Activated T-cell treated with anti-CD3 and anti-CD28 coated beads, Interleukin-2, amount 50 U/mL, for 4 hours (primary cell): ENCODE measurements around the gene CLASRP. TPM values are rescaled to one million over a fixed set of nuclear protein-coding genes. Genes with fewer than 3 reads are reported as not detected.

ENCODE experiments used
- ATAC-seq, 2 donors: fragments of 200-7000 bp; cut with Tn5 transposase; one replicate each; pipeline ENCODE4 v1.10.0; 2021
- DNase-seq: peaks from one replicate; pipeline ENCODE4 v3.0.0-alpha.2; 2020
- H3K27me3 Mint-ChIP-seq: one replicate; pipeline ENCODE4 v1.8.0; 2021; ENCODE audit warnings: low read depth, mixed read lengths
- H3K36me3 Mint-ChIP-seq: one replicate; pipeline ENCODE4 v1.8.0; 2022; ENCODE audit warnings: mixed read lengths; ENCODE audit not compliant: insufficient read depth
- H3K4me1 Mint-ChIP-seq: one replicate; pipeline ENCODE4 v1.8.0; 2021; ENCODE audit warnings: low read depth, mixed read lengths
- H3K4me3 Mint-ChIP-seq: one replicate; pipeline ENCODE4 v1.8.0; 2021; ENCODE audit warnings: mild to moderate bottlenecking, moderate library complexity, mixed read lengths
- H3K9me3 Mint-ChIP-seq: one replicate; pipeline ENCODE4 v1.8.0; 2021; ENCODE audit warnings: mixed read lengths
- total RNA-seq, 3 donors: library from RNA; stranded (reverse); gene quantifications; one replicate each; pipeline ENCODE4 v1.2.1, GENCODE V29; 2021

CLASRP gene
- total RNA-seq, 3 donors from 2014 or later = 111 to 114 (median 114) TPM

DNA sequence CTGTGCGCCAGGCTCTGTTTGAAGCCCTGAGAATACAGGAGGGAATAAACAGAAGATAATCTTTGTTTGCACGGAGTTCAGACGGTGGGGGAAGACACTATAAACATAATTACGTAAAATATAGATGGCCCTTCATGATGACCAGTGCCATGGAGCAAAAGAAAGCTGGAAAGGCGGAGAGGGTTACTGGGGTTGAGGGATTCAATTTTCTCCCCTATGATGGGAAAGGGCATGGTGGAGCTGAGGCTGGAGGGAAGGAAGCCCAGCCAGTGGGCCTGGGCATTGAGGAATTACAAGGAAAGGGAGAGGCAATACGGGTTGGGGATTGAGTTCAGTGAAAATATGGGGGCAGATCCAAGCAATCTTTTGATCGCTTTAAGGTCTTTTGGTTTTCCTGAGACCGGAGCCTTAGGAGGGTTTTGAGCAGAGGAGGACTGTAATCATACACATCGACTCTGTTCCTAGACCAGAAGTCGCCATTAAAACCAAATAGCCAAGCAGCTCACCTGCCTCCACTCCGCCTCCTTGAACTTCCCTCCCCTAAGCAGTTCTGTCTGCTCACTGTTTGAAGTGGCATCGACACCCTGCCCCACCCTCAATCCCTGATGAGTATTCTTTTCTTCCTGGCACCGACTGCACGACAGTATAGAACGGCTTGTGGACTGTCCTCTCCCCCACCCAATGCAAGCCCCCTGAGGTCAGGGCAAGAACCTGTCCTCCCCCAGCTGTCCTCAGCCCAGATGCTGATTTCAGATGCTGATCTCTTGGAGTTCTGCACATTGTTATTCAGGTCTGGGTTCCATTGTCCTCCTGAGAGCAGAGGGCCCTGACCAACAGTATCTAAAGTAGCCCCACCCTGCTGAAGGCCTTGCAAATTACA lies 38.2 kb downstream of the CLASRP start:
- ATAC-seq = no peak
- H3K27me3 Mint-ChIP-seq = no peaks in the 10 kb centered on the region
- H3K4me1 Mint-ChIP-seq = peaks cover 48% of the 10 kb centered on the region
- H3K36me3 Mint-ChIP-seq = peaks cover 8% of the 10 kb centered on the region
- DNase-seq = no peak
- peak overlapping the region; percentile 81 for H3K4me3 Mint-ChIP-seq
- no peaks in the 10 kb centered on the region for H3K9me3 Mint-ChIP-seq

DNA sequence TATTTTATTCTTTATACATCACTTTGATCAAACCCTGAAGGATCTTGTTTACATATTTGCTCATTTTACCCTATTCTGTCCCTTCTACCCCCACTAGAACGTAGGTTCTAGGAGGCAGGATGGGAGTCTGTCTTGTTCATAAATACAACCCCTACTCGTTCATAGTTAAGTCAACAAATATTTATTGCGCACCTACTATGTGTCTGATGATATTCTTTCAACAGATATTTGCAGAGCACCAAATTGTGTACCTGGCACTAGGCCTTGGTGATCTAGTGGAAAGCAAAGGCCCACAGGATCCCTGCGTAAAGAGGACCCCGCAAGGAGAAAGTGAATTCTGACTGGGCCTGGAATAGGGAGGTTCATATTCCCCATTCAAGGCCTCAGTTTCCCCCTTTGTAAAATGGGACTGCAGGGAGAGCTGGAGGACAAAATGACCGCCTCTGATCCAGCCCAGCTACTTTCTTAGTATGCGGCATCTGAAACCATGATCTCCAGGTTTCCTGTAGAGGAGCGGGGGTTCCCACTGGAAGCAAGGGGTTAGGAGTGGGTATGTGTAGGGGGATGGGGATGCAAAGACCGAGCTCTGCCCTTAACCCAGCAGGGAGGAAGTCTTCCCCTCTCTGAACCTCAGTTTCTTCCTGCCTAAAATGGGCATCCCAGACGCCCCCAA lies 39.7 kb downstream of the CLASRP start:
- no peaks in the 10 kb centered on the region for H3K27me3 Mint-ChIP-seq
- H3K36me3 Mint-ChIP-seq = peaks cover 12% of the 10 kb centered on the region

DNA sequence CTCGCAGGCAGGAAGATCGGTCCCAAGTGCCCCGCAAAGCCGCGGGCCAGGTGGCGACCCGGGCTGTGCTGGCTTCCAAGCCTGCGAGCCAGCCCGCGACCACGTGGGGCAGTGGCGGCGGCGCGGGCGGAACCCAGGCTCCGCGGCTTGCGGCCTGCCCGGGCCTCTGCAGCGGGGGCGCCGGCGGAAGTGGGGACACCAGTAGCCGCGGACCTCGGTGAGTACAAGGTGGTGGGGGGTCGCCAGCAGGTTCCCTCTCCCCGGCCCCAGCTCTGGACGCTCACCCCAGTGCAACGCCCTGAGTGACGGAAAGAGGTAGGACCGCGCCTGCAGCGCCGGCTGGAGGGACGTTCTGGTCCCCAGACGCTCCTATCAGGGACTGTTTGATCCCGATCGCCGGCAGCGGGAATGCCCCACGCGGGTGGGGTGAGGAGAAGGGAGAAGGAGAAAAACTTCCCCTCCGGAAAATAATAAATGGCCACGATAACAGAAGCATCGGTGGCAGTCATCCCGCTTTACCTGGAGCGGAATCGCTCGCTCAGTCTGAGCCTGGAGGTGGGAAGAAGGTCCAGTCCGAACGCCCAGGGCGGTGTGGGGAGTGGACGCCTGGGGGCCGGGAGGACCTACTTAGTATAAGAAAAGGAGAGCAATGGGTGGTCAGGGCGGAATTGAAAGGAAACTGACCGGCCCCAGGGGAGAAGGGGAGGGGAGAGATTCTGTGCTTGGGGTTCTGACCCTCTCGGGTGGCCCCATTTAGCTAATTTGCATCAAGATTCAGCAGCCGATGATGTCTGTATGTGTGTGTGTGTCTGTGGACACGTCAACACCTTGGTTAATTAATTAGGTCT lies 40.4 kb downstream of the CLASRP start, which contains the start of gene GEMIN7:
GEMIN7 (plus strand) TSS at position 198 of the 848 bp plus-strand sequence. CDS start 10,855 bp downstream, outside the sequence.
- Mint-ChIP-seq H3K36me3 (peaks cover 12% of the 10 kb centered on the region), H3K9me3 (no peaks in the 10 kb centered on the region)

More for the DNA sequence above, 39.7 kb downstream of the CLASRP start:
- ATAC-seq (peak in 1 of 2 donors; percentile 11), DNase-seq (no peak)
- Mint-ChIP-seq H3K9me3 (no peaks in the 10 kb centered on the region), H3K4me3 (peak overlapping the region; percentile 99), H3K4me1 (peaks cover 51% of the 10 kb centered on the region)

DNA sequence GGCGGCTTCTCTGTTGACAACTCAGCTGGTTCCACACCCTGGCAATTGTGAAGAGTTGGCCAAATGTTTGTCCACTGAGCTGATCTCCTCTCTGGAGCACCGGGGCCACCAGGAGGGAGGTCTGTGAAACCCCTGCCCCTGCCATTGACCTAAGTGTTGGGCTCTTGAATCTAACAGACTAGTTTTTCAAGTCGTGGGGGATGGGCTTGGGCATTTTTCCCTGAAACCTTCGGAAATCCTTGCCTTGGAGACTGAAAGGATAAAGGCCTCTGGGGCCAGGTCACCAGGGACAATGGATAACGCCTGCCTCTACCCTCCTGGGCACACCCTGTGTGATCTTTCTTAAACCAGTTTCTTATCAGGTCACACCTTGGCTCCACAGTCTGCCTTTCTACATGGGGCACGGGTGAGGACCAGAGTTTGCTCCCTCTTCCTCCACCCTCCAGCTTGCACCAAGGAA lies 41.1 kb downstream of the CLASRP start:
- peaks cover 12% of the 10 kb centered on the region for H3K36me3 Mint-ChIP-seq
- ATAC-seq (no peak), DNase-seq (no peak)
- H3K9me3 Mint-ChIP-seq = no peaks in the 10 kb centered on the region
- H3K27me3 Mint-ChIP-seq = no peaks in the 10 kb centered on the region
- H3K4me1 Mint-ChIP-seq = peaks cover 46% of the 10 kb centered on the region
- peak overlapping the region; percentile 99 for H3K4me3 Mint-ChIP-seq

More for the DNA sequence above, 40.4 kb downstream of the CLASRP start, which contains the start of gene GEMIN7:
- ATAC-seq (peak; percentile 81 to 82), DNase-seq (peak; percentile 73)
- H3K4me3 Mint-ChIP-seq = peak within 1 kb of the TSS; percentile 99
- peaks cover 51% of the 10 kb centered on the region for H3K4me1 Mint-ChIP-seq
- H3K27me3 Mint-ChIP-seq = no peaks in the 10 kb centered on the region

DNA sequence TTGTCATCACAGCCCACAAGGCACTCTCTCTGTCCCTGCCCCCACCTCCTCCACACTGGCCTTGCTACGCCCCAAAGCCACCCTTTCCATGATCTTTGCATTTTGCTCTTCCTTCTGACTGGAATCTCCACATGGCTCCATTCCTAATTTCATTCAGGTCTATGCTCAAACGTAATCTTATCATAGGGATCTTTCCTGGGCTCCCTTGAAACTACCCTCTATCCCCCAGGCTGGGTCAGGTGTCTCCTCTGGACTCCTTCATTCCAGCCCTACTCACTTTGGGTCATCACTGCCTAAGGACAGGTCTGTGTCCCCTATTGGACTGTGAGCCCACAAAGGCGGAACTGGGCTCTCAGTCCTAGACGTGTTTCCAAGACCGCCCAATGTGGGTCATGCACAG lies 43.3 kb downstream of the CLASRP start:
- Mint-ChIP-seq H3K4me3 (peak overlapping the region; percentile 34), H3K27me3 (no peaks in the 10 kb centered on the region), H3K36me3 (peaks cover 16% of the 10 kb centered on the region), H3K4me1 (peaks cover 44% of the 10 kb centered on the region), H3K9me3 (no peaks in the 10 kb centered on the region)
- DNase-seq = no peak
- no peak for ATAC-seq

DNA sequence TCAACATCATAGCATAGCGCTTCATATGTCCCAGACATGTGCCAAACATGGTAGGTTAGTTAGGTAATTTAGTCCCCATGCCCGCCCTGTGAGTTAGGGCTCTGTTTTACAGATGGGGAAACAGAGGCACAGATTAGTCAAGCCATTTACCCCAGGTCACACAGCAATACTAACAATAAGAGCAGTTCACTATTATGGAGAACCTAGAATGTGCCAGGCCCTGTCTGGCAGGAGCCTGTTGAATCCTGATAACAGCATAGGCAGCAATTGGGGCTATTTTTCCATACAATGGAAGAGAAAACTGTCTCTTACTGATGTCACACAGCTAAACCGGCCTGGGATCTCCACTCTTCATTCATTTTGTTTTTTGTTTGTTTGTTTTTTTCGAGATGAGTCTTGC lies 47.6 kb downstream of the CLASRP start:
- Mint-ChIP-seq H3K27me3 (no peaks in the 10 kb centered on the region), H3K9me3 (peaks cover 3% of the 10 kb centered on the region), H3K4me1 (peaks cover 42% of the 10 kb centered on the region), H3K36me3 (peaks cover 25% of the 10 kb centered on the region), H3K4me3 (no peak overlapping the region)
- ATAC-seq (no peak), DNase-seq (no peak)

DNA sequence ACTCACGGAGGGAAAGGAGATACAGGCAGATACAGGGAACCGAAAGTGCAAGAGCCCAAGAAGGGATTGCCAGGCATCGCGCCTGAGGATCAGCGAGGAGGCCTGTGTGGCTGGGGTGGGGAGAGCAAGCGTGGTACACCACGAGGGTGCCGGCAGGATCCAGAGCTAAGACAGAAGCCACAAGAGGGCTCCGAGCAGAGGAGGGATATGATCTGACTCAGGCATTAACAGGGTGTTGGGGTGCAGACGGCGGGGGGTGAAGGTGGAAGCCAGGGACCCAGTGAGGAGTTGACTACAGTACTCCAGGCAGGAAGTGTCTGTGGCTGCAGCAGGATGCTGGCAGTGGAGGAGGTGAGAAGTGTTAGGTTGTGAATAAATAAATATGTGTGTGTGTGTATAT lies 48.7 kb downstream of the CLASRP start:
- H3K36me3 Mint-ChIP-seq = peaks cover 22% of the 10 kb centered on the region
- DNase-seq (peak; percentile 28), ATAC-seq (peak; percentile 8 to 22)
- H3K9me3 Mint-ChIP-seq = peaks cover 3% of the 10 kb centered on the region
- H3K27me3 Mint-ChIP-seq = no peaks in the 10 kb centered on the region
- H3K4me1 Mint-ChIP-seq = peaks cover 42% of the 10 kb centered on the region
- H3K4me3 Mint-ChIP-seq = peak overlapping the region; percentile 53

DNA sequence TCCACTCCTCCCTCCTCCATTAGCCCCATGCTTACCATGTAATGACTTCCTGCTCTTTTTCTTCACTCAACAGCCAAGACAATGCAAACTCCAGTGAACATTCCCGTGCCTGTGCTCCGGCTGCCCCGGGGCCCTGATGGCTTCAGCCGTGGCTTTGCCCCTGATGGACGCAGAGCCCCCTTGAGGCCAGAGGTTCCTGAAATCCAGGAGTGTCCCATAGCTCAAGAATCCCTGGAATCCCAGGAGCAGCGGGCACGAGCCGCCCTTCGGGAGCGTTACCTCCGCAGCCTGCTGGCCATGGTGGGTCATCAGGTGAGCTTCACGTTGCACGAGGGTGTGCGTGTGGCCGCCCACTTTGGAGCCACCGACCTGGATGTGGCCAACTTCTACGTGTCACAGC lies 51.2 kb downstream of the CLASRP start:
- no peak overlapping the region for H3K4me3 Mint-ChIP-seq
- no peaks in the 10 kb centered on the region for H3K27me3 Mint-ChIP-seq
- H3K9me3 Mint-ChIP-seq = peaks cover 3% of the 10 kb centered on the region
- no peak for DNase-seq
- ATAC-seq = no peak
- H3K4me1 Mint-ChIP-seq = peaks cover 61% of the 10 kb centered on the region
- peaks cover 27% of the 10 kb centered on the region for H3K36me3 Mint-ChIP-seq

DNA sequence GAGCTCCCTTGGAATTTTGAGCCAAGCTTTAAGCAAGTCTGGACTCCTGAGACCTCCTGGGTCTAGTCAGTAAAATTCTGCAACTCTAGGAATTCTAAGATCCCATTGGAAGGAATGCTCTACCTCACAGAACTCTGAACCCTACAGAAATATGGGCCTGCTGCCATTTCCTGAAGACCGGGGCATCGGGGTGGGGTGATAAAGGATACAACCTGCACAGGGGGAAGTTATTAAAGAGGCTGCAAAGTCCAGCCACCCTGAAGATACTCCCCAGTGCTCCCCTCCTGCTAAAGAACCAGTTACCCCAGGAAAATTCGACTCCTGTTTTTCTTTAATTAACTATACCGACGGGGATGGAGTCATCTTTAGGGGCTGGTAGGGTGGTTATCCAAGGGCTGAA lies 51.8 kb downstream of the CLASRP start:
- DNase-seq (no peak), ATAC-seq (no peak)
- H3K27me3 Mint-ChIP-seq = no peaks in the 10 kb centered on the region
- peaks cover 23% of the 10 kb centered on the region for H3K36me3 Mint-ChIP-seq
- H3K4me3 Mint-ChIP-seq = no peak overlapping the region
- H3K9me3 Mint-ChIP-seq = peaks cover 3% of the 10 kb centered on the region
- peaks cover 58% of the 10 kb centered on the region for H3K4me1 Mint-ChIP-seq

DNA sequence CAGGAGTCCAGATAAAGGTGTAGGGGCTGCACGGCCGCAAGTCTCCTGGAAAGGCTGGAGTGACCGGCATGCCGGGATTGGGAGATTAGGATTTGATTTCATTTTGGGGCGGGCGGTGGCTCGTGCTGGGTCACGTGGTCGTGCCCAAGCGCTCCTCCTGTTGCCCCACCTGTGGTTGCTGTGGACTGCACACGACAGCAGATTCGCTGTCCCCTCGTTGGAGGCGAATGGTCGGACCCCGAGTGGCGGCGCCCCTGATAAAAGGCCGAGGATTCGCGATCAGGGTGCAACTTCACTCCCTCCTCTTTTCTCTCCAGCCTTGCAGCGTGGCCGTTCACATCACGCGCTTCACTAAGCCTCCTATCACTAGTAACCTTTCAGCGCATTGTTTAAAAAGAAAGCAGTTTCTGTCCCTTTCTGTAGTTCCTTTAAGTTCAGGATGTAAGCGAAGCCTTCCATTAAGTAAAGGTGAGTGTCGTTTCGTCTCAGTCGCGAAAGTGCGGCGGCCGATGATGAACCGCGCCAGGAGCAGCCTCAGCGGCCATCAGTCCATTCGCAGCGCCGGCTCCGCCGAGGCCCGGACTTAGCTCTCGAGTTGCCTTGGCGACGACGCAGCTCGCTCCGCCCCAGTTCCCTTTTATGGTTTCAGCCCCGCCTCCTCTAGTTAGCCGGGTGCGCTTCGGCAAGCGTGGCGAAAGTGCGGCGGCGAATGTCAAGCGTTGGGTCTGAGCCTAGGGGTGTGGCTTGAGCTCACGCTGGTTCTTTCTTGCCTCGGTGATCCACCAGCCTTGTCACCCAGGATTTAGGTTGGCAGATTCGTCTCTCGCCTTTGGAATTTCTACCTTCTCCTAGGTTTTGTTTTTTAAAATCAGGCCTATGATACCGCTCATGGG lies 52.4 kb downstream of the CLASRP start:
- H3K36me3 Mint-ChIP-seq = peaks cover 27% of the 10 kb centered on the region
- H3K4me3 Mint-ChIP-seq = peak overlapping the region; percentile 94
- H3K9me3 Mint-ChIP-seq = peaks cover 3% of the 10 kb centered on the region
- no peaks in the 10 kb centered on the region for H3K27me3 Mint-ChIP-seq
- ATAC-seq (peak; percentile 81), DNase-seq (peak; percentile 95)
- H3K4me1 Mint-ChIP-seq = peaks cover 63% of the 10 kb centered on the region

DNA sequence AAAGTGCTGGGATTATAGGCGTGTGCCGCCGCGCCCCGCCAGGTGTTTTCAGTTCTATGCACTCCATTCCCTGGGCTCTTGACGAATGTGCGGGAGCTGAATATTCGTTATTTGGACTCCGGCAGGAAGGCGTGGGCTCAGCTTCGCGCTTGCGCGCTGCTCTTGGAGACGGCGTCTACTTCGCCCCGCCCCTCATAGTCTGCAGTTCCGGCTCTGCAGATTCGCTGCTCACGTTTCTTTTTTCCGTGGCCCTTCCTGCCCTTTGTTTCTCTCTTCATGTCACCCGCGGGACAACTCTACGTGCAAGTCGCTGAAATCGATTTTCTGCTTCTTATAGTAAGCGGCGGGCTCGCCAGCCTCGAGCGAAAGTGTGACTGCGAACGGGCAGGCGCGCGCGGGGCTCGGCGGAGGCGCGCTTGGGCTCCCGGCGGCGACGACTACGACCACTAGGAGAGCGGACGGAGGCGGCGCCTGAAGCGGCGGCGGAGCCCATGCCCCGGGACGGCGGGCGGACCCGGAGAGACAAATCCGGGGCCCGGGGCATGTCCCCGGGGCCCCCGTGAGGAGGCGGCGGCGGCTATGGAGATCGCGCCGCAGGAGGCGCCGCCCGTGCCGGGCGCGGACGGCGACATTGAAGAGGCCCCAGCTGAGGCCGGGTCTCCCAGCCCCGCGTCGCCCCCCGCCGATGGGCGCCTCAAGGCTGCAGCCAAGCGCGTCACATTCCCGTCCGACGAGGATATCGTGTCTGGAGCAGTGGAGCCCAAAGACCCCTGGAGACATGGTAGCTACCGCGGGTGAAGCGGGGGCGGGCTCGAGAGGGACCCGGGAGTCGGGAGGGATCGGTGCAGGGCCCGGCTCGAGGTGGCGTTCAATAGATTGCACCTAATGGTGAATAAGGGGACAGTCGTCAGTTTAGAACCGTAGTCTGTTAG lies 54.2 kb downstream of the CLASRP start, which contains the start of gene PPP1R37:
PPP1R37 (plus strand) TSS at position 433 of the 932 bp plus-strand sequence; CDS start at position 580, 147 bp downstream.
- peaks cover 68% of the 10 kb centered on the region for H3K4me1 Mint-ChIP-seq
- H3K9me3 Mint-ChIP-seq = peaks cover 3% of the 10 kb centered on the region
- DNase-seq (peak; percentile 89), ATAC-seq (peak; percentile 74 to 76)
- peak within 1 kb of the TSS; percentile 94 for H3K4me3 Mint-ChIP-seq
- H3K36me3 Mint-ChIP-seq = peaks cover 26% of the 10 kb centered on the region
- H3K27me3 Mint-ChIP-seq = no peaks in the 10 kb centered on the region

DNA sequence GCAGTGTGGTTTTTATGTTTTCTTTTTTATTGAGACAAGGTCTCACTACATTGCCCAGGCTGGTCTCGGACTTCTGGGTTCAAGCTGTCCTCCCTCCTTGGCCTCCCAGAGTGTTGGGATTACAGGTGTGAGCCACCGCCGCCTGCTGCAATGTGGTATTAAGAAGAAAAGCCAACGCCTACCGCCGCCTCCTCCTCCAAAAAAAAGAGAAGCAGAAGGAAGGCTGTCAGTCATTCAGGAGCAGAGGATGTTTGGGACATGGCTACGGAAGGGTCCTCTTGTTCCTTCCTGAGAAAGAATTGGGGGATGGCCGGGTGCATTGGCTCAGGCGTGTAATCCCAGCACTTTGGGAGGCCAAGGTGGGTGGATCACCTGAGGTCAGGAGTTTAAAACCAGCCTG lies 55.3 kb downstream of the CLASRP start:
- DNase-seq (no peak), ATAC-seq (no peak)
- Mint-ChIP-seq H3K27me3 (no peaks in the 10 kb centered on the region), H3K4me1 (peaks cover 70% of the 10 kb centered on the region), H3K36me3 (peaks cover 26% of the 10 kb centered on the region), H3K4me3 (peak overlapping the region; percentile 94), H3K9me3 (peaks cover 3% of the 10 kb centered on the region)
